ENCODE measurements around the gene DFFA.

- no peak for TF ChIP-seq CTCF (IDR thresholded peaks at IDR 0.05)
- TF ChIP-seq EP300 (IDR thresholded peaks at IDR 0.05) = no peak
- no peak for TF ChIP-seq POLR2A (IDR thresholded peaks at IDR 0.05)
- no peak for TF ChIP-seq POLR2AphosphoS5 (IDR thresholded peaks at IDR 0.05)
Measured at GRCh38 chr1:10517677-10517982, 45.3 kb upstream of the DFFA start.
